DMS153 treated with DMSO at 0.1 percent for 48 hours (cell line): ENCODE results near the gene ABCC6.
"Not testable (repeated sequence)": the region's sequence is repeated elsewhere in the genome, so short reads cannot be mapped to it uniquely, and the experiment has no call there.

Experiments
- DNase-seq: peaks from one replicate; lab custom pipeline; 2025; ENCODE audit not compliant: unreplicated experiment; lab: John Stamatoyannopoulos, UW

Gene ABCC6

DNA sequence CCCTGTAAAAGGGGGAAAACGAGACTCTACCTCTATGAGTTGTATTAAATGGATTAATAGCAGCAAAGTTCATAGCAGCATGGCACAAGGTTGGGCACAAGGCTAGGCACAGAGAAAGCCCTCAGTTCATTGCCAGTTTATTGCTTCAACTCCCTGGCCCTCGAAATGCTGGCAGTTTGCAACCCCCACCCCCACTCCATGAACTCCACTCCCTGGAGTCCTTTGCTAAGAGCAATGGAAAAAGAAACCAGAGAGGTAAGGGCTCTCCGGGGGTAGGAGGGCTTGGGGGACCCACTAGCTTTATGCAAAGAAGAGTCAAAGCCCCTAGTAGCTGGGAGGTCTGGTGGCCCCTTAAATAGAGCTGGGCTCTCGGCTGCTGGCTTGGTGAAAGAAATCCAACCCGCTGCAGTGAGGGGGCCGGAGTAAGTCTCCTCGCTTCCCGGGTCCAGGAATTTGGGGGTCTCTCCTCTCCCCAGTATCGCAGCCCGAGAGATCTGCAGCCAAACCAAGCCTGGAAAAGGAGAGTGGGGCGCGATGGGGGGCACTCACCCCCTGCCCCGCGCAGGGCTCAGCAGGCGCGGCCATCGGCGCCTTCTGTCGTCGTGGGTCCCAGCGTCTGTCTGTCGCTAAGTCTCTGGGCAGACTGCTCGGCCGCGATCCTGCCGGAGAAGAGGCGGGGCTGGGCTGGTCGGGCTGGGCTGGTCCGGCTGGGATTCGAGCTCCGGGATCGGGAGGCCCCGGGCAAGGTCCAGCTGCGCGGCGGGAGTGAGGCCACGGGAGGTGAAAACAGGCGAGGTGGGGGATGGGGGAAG is at the start of gene ABCC6:
ABCC6 (minus strand) TSS at position 645 of the 812 bp plus-strand sequence; CDS start at position 585, 60 bp downstream.
- not testable (repeated sequence) for DNase-seq

DNA sequence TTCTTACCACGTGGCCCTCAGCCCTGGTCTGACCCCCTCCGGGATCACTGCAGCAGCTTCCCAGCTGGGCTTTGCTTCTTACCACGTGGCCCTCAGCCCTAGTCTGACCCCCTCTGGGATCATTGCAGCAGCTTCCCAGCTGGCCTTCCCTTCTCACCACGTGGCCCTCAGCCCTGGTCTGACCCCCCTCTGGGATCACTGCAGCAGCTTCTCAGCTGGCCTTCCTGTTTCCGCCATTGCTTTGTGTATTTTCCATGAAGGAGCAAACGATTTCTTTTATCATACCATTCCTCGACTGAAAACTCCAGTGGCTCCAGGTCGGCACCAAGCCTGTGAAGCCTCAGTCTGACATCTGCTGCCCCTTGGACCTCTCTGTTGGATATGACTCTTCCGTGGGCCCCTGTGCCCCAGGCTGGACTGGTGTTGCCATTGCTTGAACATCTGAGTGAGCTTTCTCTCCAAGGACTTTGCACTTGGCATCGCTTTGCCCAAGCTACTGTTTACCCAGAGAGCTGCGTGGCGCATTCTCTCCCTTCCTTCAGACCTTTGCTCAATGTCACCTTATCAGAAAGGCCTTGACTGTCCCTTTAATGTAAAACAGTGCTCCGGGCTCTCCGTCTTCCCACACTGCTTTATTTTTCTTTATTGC is 49.4 kb upstream of the ABCC6 start:
- not testable (repeated sequence) for DNase-seq

DNA sequence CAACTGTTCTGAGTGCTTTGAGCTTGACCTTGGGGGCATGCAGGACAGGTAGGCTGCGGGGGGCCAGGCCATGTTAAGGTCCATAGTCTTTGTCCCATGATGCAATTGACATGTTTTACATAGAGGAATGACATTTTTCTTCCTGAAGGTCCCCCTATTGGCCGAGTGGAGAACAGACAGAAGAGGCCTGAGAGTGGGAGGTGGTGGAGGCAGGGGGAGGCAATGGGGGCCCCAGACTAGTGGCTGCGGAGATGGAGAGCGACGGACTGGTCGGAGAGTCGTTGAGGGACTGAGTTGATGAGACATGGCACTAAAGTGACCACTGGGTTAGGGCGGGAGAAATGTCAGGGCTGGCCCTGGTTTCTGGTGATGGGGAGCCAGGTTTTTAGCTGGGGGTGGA is 48.4 kb upstream of the ABCC6 start:
- not testable (repeated sequence) for DNase-seq

DNA sequence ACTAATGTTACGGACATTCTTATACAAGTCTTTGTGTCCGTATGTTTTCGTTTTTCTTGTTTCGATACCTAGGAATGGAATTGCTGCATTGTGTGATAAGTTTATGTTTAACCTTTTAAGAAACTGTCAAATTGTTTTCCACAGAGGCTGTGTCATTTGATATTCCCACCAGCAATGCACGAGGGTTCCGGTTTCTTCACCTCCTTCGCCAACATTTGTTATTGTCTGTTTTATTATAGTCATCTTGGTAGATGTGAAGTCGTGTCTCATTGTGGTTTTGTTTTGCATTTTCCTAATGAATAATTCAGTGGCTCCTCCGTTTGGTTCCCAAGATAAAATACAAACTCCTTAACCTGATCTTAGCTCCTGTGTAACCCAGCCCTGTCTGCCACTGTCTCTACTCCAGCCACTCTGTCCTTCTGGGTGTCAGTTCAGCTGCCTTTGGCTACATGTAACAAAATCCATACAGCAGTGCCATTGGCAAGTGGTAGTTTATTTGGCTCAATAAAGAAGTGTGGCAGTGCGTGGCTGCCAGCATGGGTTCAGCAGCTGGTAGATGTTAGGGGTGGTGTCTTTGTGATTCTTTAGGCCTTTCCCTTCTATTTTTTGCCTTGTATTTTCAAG is 45.0 kb upstream of the ABCC6 start:
- DNase-seq = not testable (repeated sequence)

DNA sequence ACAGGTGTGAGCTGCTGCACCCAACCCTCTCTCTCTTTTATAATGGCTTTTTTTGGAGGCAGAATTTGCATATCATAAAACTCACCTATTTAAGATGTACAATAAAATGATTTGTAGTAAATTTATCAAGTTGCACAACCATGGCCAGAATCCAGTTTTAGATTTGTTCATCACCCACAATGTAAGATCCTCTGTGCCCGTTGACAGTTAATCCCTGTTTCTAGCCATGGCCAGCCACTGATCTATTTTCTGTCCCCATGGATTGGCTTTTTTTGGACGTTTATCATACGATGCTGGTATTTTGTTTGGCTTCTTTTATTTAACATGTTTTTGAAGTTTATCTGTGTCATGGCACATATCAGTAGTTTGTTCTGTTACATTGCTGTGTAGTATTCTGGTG is 44.4 kb upstream of the ABCC6 start:
- not testable (repeated sequence) for DNase-seq

DNA sequence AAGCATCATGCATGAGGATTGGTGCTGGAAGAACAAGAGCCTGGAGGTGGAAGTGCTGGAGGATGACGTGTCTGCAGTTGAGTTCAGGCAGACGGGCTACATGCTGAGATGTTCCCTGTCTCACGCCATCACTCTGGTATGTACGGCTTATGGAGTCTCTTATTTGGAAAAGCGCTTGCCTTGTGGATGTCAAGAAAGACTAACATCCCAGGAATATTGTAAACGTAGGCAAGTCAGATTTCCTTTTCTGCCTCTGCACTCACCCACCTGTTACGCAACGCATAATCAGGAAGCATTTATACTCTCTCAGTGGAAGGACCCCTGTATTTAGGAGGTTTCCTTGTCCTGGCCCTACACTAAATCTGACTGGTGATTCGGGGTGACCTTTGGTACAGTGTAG is 41.8 kb upstream of the ABCC6 start:
- DNase-seq = not testable (repeated sequence)

DNA sequence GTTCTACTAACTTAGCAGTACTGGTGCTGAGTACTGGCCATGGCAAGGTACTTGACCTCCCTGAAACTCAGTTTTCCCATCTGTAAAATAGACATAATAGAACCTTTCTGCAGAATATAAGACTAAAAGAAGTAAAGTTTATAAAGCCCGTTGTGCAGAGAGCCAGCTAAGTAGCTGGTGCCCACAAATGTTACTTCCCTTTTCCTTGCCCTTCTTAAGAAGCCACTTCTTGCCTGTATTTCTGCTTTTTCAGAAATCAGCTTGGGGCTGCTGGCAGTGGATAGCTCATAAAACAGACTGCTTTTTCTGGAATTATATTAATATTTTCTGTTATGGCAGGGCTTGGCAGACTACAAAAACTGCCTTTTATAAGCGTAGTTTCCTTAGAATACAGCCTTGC is 40.7 kb upstream of the ABCC6 start:
- DNase-seq = not testable (repeated sequence)

DNA sequence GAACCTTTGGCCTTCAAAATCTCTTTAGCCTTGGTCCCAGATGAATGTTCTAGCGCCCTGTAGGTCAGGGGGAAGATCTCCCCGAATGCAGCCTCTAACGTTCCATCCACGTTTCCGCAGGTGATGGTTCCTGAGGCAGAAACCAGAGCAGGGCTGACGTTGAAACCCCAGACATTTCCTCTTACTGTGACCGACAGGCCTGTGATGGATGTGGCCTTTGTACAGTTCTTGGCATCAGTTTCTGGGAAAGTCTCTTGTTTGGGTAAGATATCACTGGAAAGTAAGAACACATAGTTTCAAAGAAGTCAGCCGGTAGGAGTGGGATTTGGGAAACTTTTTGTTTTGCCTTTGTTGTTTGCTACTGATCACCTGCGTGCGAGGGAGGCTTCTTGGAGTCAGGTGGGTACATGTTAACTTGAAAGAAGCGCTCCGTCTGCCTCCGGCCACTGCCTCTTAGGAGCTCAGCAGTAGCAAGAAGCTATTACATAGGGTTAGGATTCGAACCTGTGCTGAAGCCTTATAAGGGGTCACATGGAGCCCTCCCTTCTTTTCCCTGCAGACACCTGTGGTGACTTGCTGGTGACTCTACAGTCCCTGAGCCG is 39.8 kb upstream of the ABCC6 start:
- not testable (repeated sequence) for DNase-seq

DNA sequence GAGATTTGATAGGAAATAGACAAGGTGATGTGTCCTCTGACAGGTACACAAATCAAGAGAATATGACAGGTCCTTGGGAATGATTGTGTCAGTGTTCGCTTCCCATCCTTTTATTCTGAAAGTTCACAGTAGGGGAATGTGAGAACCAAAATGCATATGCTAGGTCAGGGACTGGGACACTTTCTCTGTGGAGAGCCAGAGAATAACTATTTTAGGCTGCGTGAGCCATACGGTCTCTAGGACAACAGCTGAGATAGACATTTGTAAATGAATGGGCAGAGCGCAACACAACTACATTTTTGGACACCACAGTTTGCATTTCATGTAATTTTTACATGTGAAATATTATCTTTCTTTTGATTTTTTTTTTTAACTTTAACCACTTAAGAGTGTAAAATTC is 36.7 kb upstream of the ABCC6 start:
- DNase-seq = not testable (repeated sequence)

DNA sequence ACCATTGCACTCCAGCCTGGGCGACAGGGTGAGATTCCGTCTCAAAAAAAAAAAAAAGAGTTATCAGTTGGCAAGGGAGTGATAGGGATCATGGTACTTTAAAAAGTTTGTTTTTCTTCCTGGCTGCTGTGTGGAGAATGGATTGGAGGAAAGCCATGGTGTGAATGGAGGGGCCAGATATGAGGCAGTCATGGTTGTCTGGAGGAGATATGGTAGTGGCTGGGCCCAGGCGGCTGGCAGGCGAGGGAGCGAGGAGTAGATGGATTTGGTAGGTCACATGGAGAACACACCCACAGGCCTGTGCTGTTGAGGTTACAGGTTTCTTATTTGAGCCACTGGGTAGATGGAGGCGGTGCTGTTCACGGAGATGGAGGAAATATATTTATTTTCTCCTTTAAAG is 35.5 kb upstream of the ABCC6 start:
- DNase-seq = not testable (repeated sequence)

DNA sequence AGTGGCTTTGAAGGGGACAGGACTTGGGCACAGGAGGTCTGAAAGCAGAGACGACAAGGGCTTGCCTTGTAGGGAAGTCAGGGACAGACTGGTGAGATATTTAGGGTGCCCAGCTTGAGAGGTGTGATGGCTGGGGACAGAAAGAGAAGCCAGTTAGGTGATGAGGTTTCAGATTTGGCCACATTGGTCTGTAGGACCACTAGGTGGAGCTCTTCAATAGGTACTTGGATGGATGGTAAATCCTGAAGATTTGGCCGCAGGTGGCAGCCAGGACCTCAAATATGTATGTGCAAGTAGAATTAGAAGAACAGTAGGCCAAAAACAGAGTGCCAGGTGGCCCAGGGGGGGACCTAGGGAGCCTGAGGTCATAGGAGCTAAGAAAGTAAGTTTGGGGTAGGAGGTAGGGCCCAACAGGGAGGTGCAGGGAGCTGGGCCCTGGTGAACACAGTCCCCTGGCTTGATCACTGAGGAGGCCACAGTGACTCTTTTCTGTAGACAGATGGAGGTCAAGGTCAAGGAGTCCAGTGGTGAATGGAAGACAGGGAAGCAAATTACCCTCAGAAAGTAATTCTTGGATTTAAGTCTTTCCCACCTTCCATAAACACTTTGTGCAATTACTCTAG is 34.1 kb upstream of the ABCC6 start:
- DNase-seq = not testable (repeated sequence)

DNA sequence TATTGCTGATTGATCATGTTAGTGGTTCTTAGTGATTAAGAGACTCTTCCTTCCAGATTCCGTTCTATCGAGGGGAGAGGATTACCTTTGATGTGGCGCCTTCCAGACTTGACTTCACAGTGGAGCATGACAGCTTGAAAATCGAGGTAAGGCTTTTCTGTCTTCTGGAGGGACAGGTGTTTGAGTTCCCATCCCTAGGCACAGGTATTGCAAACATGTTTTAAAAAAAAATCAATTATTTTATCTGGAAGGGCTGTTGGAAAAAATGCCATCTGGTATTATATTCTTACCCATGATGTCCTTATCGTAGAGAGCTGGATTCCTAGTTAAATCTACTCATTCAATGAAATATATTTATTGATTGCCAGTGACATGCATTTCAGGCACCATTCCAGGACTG is 29.1 kb upstream of the ABCC6 start:
- DNase-seq = not testable (repeated sequence)

DNA sequence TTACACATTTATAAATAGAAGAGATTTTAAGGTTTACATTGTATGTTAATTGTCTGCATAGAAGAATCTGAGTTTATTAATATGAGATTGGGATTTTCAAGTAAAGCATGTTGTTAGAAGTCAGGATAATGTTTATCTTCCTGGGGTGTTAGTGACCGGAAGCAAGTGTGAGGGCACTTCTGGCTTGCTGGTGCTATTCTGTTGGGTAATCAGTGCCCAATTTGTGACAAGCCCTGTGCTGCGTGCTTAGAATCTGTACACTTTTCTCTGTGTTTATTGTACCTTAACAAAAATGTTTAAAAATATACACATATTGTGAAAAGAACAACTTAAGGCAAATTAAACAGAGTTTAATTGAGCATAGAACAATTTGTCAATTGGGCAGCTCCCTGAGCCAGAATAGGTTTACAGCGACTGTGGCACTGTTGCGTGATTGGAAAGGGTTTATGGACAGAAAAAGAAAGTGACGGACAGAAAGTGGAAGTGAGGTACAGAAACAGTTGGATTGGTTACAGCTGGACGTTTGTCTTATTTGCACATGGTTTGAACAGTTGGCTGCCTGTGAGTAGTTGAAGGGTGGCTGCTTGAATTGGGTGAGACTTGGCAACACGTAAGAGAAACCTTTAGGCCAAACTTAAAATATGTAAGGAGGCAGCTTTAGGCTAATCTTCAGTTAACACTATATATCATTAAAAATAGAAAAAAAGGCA is 26.5 kb upstream of the ABCC6 start:
- not testable (repeated sequence) for DNase-seq

DNA sequence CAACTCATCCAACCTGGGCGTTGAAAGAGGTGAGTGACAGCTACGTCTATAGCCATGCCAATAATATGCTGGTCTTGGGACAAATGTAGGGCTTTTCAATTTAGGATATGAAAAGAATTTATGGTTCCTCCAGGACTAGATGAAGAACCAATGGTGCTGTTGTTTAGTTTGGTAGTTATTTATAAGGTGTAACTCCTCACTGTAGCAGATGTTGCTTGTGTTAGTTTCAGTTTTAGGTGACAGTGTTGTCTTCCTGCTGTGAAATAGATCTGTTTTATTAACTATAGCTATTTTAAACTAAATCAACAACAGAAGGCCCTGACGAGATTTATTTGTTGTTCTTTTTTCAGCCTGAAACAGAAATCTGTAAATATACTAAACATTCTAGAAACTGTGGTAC is 24.1 kb upstream of the ABCC6 start:
- not testable (repeated sequence) for DNase-seq

DNA sequence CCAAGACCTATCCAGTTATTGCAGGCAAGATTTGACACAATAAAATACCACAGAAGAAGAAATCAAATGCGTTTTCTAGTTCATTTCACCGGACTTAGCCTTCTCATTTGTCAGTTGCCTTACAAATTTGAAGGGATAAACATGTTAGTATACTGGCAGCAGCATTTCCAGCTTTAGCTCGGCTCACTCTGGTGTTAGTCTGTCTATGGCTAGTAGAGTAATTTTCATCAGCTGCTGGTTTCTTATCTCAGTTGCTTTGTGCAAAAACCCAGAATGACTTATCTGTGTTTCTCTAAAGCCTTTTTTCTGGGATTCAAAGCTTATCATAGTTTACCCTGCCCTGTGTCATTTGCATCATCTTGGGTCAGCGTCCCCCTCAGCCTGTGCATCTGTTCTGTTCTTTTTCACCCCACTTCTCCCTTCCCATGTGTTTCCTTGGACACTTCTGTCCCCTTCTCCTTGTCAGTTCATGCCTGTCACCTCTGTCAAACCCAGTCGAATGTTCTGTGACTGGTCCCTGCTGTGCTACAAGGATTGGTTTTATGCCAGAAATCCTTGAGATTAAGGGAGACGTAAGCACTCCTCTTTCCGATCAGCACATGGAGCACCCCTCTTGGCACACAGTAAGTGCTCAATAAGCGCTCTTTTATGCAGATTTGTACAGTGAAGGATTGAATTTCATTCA is 23.4 kb upstream of the ABCC6 start:
- not testable (repeated sequence) for DNase-seq

DNA sequence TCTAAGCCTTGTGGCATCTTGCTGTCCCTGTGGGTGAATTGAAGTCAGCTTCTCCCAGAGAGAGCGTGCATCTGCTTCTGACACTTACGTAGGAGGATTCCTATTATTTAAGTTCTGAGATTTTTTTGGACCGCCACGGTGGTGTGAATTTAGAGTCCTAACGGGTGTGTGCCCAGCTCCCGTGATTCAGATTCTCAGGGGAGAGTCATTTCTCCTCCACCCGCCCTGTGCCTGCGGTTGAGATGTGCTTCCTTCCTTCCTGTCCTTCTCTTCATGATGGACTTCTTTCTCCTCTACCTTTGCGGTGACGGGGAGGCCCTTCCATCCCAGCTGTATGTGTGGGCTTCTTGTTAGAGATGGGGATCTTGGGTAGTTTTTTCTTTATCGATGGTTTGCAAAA is 20.6 kb upstream of the ABCC6 start:
- DNase-seq = not testable (repeated sequence)

DNA sequence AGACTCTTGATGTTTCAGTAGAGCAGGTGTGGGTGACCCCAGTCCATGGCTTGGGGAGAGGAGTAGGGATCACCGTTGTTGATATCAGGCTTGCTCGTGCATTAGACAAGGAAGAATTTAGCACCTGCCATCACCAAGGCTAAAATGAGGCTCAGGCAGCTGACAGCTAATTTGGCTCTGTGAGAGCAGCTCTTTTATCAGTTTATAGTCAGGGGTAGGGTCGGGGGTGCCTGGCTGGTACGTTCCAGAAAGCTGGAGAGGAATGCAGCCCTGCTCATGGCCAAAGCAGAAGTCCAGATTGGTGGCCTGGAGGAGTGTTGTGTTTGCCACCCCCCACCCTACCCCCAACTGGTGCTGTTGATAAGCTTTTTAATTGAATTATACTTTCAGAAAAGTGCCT is 17.4 kb upstream of the ABCC6 start:
- DNase-seq = not testable (repeated sequence)

DNA sequence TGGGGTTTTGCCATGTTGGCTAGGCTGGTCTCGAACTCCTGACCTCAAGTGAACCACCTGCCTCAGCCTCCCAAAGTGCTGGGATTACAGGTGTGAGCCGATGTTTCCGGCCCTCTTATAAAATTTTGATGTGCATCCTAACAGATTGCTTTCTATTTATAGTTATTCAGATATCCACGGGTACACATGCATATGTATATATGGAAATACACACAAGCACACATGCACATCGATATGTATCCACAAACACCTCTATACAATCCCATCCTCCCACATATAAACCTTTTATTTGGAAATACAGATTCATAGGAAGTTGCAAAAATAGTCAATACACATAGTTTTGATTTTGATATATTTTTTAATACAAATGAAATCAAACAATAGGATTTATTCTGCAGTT is 14.4 kb upstream of the ABCC6 start:
- DNase-seq = not testable (repeated sequence)

DNA sequence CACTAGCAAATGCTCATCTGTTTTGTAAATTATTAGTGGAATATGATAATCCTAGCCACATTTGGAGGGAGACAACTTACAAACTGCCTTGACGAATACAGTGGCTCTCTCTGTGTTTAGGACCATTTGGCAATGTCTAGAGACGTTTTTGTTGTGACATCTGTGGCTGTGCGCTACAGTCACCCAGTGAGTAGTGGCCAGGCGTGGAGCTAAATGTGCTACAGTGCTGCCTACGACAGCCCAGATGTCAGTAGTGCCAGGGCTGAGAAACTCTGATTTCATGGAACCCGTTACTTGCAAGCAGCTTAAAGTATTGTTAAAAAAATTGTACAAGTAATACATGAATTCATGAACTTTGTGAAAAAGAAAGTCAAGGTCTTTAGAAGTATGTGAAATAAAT is 13.8 kb upstream of the ABCC6 start:
- DNase-seq = not testable (repeated sequence)

DNA sequence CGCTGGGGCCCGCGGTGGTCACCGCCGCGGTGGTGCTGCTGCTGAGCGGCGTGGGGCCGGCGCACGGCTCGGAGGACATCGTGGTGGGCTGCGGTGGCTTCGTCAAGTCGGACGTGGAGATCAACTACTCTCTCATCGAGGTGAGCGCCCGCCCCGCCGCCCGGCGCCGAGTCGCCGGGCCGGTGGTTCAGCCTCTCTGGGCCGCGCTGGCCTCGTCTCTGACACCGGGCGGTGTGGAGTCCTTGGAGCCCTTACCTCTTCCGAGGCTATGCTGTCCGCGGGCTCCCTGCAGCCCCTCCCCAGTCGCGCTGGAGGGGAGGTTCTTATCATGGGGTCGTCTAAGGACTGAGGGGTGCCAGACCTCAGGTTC is 9.4 kb upstream of the ABCC6 start:
- DNase-seq = not testable (repeated sequence)
